Calu3 (cell line): ENCODE data around the gene SRRM2. TPM values are rescaled to one million over a fixed set of nuclear protein-coding genes. Genes with fewer than 3 reads are reported as not detected.
A peak's percentile ranks its signal among the peaks of the same experiment; 100 is the strongest.

ENCODE experiments used
- BruUV-seq: library from RNA; stranded (reverse); fragments of 400-500 nt; replicated peaks from 2 replicates; lab custom pipeline; 2021; lab: Mats Ljungman, UMichigan
- CTCF ChIA-PET: fragments of 300-600 bp; sonication (Branson Sonifier 250); formaldehyde crosslinking; loops from one replicate; lab custom pipeline; 2022; ENCODE audit warnings: antibody characterized with exemption; lab: Charles Lee
- DNase-seq: peaks from one replicate; pipeline ENCODE4 v3.0.0; 2022
- H3K27ac Mint-ChIP-seq: one replicate; pipeline ENCODE4 v1.8.0; 2022; ENCODE audit warnings: mixed read lengths; ENCODE audit not compliant: unreplicated experiment
- H3K27me3 Mint-ChIP-seq: one replicate; pipeline ENCODE4 v1.8.0; 2022; ENCODE audit warnings: mixed read lengths; ENCODE audit not compliant: unreplicated experiment
- H3K36me3 Mint-ChIP-seq: one replicate; pipeline ENCODE4 v1.8.0; 2022; ENCODE audit warnings: mild to moderate bottlenecking, moderate library complexity, mixed read lengths; ENCODE audit not compliant: insufficient read depth, unreplicated experiment
- H3K4me1 Mint-ChIP-seq: one replicate; pipeline ENCODE4 v1.8.0; 2022; ENCODE audit warnings: mild to moderate bottlenecking, low read depth, mixed read lengths; ENCODE audit not compliant: unreplicated experiment
- H3K4me3 Mint-ChIP-seq: one replicate; pipeline ENCODE4 v1.8.0; 2022; ENCODE audit warnings: mild to moderate bottlenecking, low read depth, moderate library complexity, mixed read lengths; ENCODE audit not compliant: unreplicated experiment
- H3K9me3 Mint-ChIP-seq: one replicate; pipeline ENCODE4 v1.8.0; 2022; ENCODE audit warnings: low read depth, mixed read lengths; ENCODE audit not compliant: unreplicated experiment
- CTCF ChIP-seq: fragments of 200-600 bp; IDR thresholded peaks from one replicate; pipeline ENCODE4 v1.8.0; 2022; ENCODE audit warnings: antibody characterized with exemption; ENCODE audit not compliant: unreplicated experiment
- intact Hi-C: fragments of 100-400 bp; cut with micrococcal nuclease; formaldehyde crosslinking; loops from one replicate; pipeline ENCODE4 v1.10.0; 2022; ENCODE audit not compliant: unreplicated experiment
- total RNA-seq: library from RNA; stranded (reverse); gene quantifications from 2 replicates; pipeline ENCODE4 v1.2.3, GENCODE V29; 2022

SRRM2 gene
- total RNA-seq, 1 experiment from 2014 or later, result 905 TPM

- Mint-ChIP-seq H3K4me3 (peak overlapping the region; percentile 5), H3K4me1 (peaks cover 48% of the 10 kb centered on the region), H3K9me3 (no peaks in the 10 kb centered on the region), H3K36me3 (peaks cover 100% of the 10 kb centered on the region), H3K27ac (peak overlapping the region; percentile 61), H3K27me3 (no peaks in the 10 kb centered on the region)
- intact Hi-C loops, result no loop called here
- CTCF ChIA-PET, result no interaction called here
- no peak for TF ChIP-seq CTCF
- no TSS peak for BruUV-seq
- DNase-seq, result no peak
Measured at GRCh38 chr16:2769100-2769529, 16.7 kb downstream of the SRRM2 start.

GRCh38 chr16:2769675-2770056 lies 17.2 kb downstream of the SRRM2 start:
- peak; percentile 34 for DNase-seq
- CTCF ChIA-PET, result no interaction called here
- Mint-ChIP-seq H3K9me3 (no peaks in the 10 kb centered on the region), H3K4me3 (peak overlapping the region; percentile 5), H3K27ac (peak overlapping the region; percentile 61), H3K4me1 (peaks cover 48% of the 10 kb centered on the region), H3K36me3 (peaks cover 96% of the 10 kb centered on the region), H3K27me3 (no peaks in the 10 kb centered on the region)
- intact Hi-C loops, result no loop called here
- no peak for TF ChIP-seq CTCF
- BruUV-seq, result no TSS peak

- CTCF ChIA-PET, result no interaction called here
- peaks cover 48% of the 10 kb centered on the region for H3K4me1 Mint-ChIP-seq
- peak overlapping the region; percentile 5 for H3K4me3 Mint-ChIP-seq
- no peaks in the 10 kb centered on the region for H3K9me3 Mint-ChIP-seq
- BruUV-seq, result no TSS peak
- TF ChIP-seq CTCF, result peak; percentile 34
- no peaks in the 10 kb centered on the region for H3K27me3 Mint-ChIP-seq
- peak overlapping the region; percentile 61 for H3K27ac Mint-ChIP-seq
- peaks cover 93% of the 10 kb centered on the region for H3K36me3 Mint-ChIP-seq
- peak; percentile 45 for DNase-seq
- intact Hi-C loops, result no loop called here
Measured at GRCh38 chr16:2770057-2770951, 17.9 kb downstream of the SRRM2 start.

GRCh38 chr16:2771496-2772402 lies 19.3 kb downstream of the SRRM2 start:
- Mint-ChIP-seq H3K4me1 (peaks cover 43% of the 10 kb centered on the region), H3K9me3 (no peaks in the 10 kb centered on the region), H3K27me3 (no peaks in the 10 kb centered on the region), H3K27ac (peak overlapping the region; percentile 10), H3K36me3 (peaks cover 93% of the 10 kb centered on the region), H3K4me3 (no peak overlapping the region)
- CTCF ChIA-PET, result interaction anchor here (0.7 kb wide), 1 partner anchor 23 kb away, joined by 4 read pairs; no protein-coding TSS in a partner anchor
- intact Hi-C loops, result no loop called here
- no peak for DNase-seq
- no TSS peak for BruUV-seq
- TF ChIP-seq CTCF, result no peak
